KMS-11 (cell line): ENCODE measurements around the gene FAM153A.
"Not testable (repeated sequence)": the region's sequence is repeated elsewhere in the genome, so short reads cannot be mapped to it uniquely, and the experiment has no call there.

ENCODE experiments used
- H2AFZ ChIP-seq: fragments of 200-600 bp; sonication (generic); 2 replicates; pipeline ENCODE4 v1.6.1; 2016; ENCODE audit warnings: antibody characterized with exemption, mixed run types, low read depth
- H3K27ac ChIP-seq: fragments of 200-600 bp; sonication (generic); 2 replicates; pipeline ENCODE4 v1.6.1; 2016; ENCODE audit warnings: mild to moderate bottlenecking, mixed run types
- H3K27me3 ChIP-seq: fragments of 200-600 bp; sonication (generic); 2 replicates; pipeline ENCODE4 v1.6.1; 2017; ENCODE audit warnings: mild to moderate bottlenecking, low read depth, mixed run types, moderate library complexity; ENCODE audit not compliant: insufficient read depth
- H3K36me3 ChIP-seq: fragments of 200-600 bp; sonication (generic); 2 replicates; pipeline ENCODE4 v1.6.1; 2017; ENCODE audit warnings: mild to moderate bottlenecking, mixed run types; ENCODE audit not compliant: insufficient read depth
- H3K4me1 ChIP-seq: fragments of 200-600 bp; sonication (generic); 2 replicates; pipeline ENCODE4 v1.6.1; 2016; ENCODE audit warnings: mild to moderate bottlenecking, low read depth, mixed run types; ENCODE audit not compliant: poor library complexity, severe bottlenecking
- H3K4me2 ChIP-seq: fragments of 200-600 bp; sonication (generic); 2 replicates; pipeline ENCODE4 v1.7.0; 2016; ENCODE audit warnings: mild to moderate bottlenecking, mixed run types
- H3K4me3 ChIP-seq: fragments of 200-600 bp; sonication (generic); IDR thresholded peaks from 2 replicates; pipeline ENCODE4 v1.6.1; 2017; ENCODE audit warnings: low read depth, low read length, mixed read lengths; ENCODE audit not compliant: insufficient read depth
- H3K79me2 ChIP-seq: fragments of 200-600 bp; sonication (generic); 2 replicates; pipeline ENCODE4 v1.6.1; 2016; ENCODE audit warnings: low read depth, mixed run types; ENCODE audit not compliant: insufficient read depth
- H3K9ac ChIP-seq: fragments of 200-600 bp; sonication (generic); 2 replicates; pipeline ENCODE4 v1.6.1; 2016; ENCODE audit warnings: mild to moderate bottlenecking, mixed run types
- H4K20me1 ChIP-seq: fragments of 200-600 bp; sonication (generic); 2 replicates; pipeline ENCODE4 v1.6.1; 2016; ENCODE audit warnings: mild to moderate bottlenecking, mixed run types; ENCODE audit not compliant: insufficient read depth

Gene FAM153A

DNA sequence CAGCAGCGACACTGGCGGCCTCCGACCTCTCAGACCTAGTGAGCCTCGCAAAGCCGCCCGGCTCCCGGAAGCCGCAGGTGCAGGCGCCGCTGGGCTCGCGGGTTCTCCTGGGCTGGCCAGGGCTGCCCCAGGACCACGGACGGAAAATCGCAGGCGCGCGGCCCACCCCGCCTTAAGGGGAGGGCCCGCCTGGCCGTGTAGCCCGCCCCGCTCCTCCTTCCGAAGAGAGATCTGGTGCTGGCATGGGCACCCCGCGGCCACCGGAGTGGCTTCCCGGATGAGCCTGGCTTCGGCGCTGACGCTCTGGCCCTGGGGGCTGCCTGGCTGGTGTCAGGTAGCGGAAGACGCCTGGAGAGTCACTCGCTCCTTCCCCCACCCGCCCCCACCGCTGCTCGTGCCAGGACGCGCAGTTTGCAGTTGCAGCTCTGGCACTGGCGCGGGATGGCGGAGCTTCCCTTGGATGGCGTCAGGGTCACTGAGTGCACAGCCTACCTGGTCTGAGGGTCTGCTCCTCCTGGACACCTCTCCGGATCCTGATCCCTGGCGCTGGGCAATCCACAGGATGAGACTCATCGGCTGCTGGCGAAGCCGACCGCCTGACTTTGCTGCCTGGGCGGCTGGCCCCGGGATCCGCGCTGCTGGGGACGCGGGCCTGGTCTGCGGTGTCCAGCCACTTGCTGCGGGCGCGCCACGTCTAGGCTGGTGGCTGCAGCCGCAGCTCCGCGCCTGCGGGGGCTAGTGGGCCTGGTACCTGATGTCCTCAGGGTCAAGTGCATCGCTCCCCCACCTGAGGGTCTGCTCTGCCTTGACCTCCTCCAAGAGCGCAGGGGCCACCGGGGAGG lies at the start of gene FAM153A:
TSS of gene FAM153A (minus strand) at position 108 of the 842 bp plus-strand sequence.
- H2AFZ ChIP-seq, H3K27ac ChIP-seq, H3K36me3 ChIP-seq, H3K27me3 ChIP-seq, H3K4me1 ChIP-seq, H3K9ac ChIP-seq, H3K4me2 ChIP-seq, H3K4me3 ChIP-seq, H3K79me2 ChIP-seq, H4K20me1 ChIP-seq: not testable (repeated sequence)

- H4K20me1 ChIP-seq, H2AFZ ChIP-seq: not testable (repeated sequence)
These were observed 49.6 kb upstream of the FAM153A start for GRCh38 chr5:177832287-177832686.

GRCh38 chr5:177826073-177826472 lies 43.4 kb upstream of the FAM153A start:
- not testable (repeated sequence) for H3K36me3 ChIP-seq

More at GRCh38 chr5:177832287-177832686, 49.6 kb upstream of the FAM153A start:
- not testable (repeated sequence) for H3K9ac ChIP-seq, H3K4me2 ChIP-seq, H3K4me1 ChIP-seq, H3K36me3 ChIP-seq, H3K27me3 ChIP-seq, H3K4me3 ChIP-seq, H3K27ac ChIP-seq, H3K79me2 ChIP-seq

GRCh38 chr5:177824776-177825175 lies 42.1 kb upstream of the FAM153A start:
- not testable (repeated sequence) for H3K79me2 ChIP-seq, H3K4me2 ChIP-seq, H3K36me3 ChIP-seq, H3K4me1 ChIP-seq, H3K9ac ChIP-seq, H3K27ac ChIP-seq, H4K20me1 ChIP-seq, H3K27me3 ChIP-seq, H3K4me3 ChIP-seq, H2AFZ ChIP-seq

More at GRCh38 chr5:177826073-177826472, 43.4 kb upstream of the FAM153A start:
- not testable (repeated sequence) for H3K4me3 ChIP-seq, H3K4me1 ChIP-seq, H3K4me2 ChIP-seq, H4K20me1 ChIP-seq, H3K27me3 ChIP-seq, H2AFZ ChIP-seq, H3K27ac ChIP-seq, H3K9ac ChIP-seq, H3K79me2 ChIP-seq

DNA sequence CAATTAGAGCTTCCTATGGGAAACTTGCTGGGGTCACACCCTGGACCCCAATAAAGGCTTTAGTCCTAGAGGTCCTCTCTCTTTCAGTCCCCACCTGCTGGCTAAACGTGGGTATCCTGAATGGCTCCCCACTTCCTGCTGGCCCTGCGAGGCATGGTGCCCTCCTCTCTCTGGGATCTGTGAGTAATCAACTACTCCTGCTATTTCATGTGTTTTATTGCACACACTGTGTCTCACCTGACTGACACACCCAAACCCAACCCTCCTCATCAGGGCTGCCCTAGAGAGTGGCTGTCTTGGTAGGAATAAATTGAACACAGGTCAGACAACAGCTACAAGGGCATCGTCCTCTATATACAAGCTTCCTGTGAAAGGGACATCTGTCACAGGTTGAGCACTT lies 39.8 kb upstream of the FAM153A start:
- H3K4me2 ChIP-seq, H3K4me1 ChIP-seq, H3K4me3 ChIP-seq, H3K9ac ChIP-seq, H3K79me2 ChIP-seq, H3K27ac ChIP-seq, H2AFZ ChIP-seq, H3K27me3 ChIP-seq, H4K20me1 ChIP-seq, H3K36me3 ChIP-seq: not testable (repeated sequence)

DNA sequence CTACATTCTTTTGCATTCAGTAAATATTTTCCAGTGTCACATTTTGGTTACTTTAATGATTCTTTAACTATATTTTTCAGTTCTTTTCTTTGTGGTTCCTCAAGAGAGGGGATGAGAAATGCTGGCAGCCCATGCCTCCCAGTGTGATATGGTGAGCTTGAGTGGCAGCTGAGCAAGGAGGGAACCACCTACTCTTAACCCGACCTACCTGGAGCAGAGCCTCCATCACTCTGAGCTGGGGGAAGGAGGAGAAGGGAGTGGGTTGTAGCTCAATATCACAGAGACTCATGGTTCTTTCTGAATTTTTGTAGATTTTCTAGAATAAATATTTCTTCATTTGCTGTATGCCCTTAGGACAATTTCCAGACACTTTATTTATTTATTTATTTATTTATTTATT lies 37.0 kb upstream of the FAM153A start:
- H3K4me1 ChIP-seq, H3K79me2 ChIP-seq, H3K4me3 ChIP-seq, H3K4me2 ChIP-seq, H3K27ac ChIP-seq, H3K9ac ChIP-seq, H3K36me3 ChIP-seq, H2AFZ ChIP-seq, H4K20me1 ChIP-seq, H3K27me3 ChIP-seq: not testable (repeated sequence)

- H2AFZ ChIP-seq, H3K4me1 ChIP-seq, H3K36me3 ChIP-seq, H3K27ac ChIP-seq, H3K79me2 ChIP-seq, H3K9ac ChIP-seq, H3K4me2 ChIP-seq, H4K20me1 ChIP-seq, H3K27me3 ChIP-seq, H3K4me3 ChIP-seq: not testable (repeated sequence)
These were observed 30.2 kb upstream of the FAM153A start for GRCh38 chr5:177812814-177813425.

DNA sequence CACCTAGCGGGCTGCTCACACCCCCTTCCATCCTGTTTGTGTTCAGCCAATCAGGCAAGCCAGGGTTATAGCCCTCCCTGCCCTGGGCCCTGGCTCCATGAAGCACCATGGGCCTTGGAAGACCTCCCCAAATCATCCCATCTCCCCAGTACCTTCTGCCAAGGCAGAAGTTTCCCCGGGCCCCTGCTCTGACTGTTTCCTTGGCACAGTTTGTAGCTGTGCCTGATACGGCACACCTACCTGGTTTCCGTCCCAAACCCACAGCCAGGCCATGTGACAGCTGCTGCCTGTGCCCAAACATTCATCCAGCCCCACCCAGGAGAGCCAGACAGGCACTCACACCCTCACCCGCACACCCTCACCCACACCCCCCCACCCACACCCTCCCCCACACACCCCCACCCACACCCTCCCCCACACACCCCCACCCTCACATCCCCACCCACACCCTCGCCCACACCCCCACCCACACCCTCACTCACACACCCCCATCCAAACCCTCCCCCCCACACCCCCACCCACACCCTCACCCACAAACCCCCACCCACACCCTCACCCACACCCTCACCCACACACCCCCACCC lies 29.6 kb upstream of the FAM153A start:
- H3K36me3 ChIP-seq, H3K9ac ChIP-seq, H3K27ac ChIP-seq, H3K27me3 ChIP-seq, H3K4me1 ChIP-seq, H3K4me3 ChIP-seq, H4K20me1 ChIP-seq, H3K4me2 ChIP-seq, H2AFZ ChIP-seq, H3K79me2 ChIP-seq: not testable (repeated sequence)

DNA sequence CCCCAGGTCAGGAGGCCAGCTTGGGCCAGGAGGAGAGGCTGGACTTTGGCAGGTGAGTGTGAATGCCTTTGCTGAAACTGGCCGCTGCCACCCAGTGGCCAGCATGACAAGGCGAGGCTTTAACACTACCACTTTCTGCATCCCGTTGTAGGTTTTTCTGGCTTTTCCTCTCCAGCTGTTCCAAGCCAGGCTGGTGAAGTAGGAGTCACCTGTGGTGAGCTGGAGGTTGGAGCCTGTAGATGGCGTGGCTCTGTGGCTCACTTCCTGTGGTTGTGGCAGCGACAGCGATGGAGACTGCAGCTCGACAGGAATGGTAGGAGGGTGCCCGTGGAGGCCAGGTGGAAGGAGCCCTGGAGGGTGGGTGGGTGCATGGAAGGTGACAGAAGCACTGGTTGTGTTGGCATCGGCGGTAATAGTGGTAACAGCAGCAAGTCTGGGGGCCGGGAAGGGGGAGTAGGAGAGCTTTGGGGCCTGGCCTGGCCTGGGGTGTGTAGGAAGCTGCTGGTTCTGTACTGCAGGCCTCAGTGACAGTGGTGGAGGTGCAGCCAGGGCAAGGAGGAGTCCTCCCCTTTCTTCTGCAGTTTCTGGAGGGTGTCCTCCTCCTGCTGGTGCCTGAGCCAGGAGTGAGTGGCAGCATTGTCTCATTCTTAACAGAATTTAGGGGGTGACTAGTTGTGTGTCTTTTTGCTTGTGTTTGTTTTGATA lies 26.7 kb upstream of the FAM153A start:
- not testable (repeated sequence) for H3K4me3 ChIP-seq, H3K9ac ChIP-seq, H2AFZ ChIP-seq

DNA sequence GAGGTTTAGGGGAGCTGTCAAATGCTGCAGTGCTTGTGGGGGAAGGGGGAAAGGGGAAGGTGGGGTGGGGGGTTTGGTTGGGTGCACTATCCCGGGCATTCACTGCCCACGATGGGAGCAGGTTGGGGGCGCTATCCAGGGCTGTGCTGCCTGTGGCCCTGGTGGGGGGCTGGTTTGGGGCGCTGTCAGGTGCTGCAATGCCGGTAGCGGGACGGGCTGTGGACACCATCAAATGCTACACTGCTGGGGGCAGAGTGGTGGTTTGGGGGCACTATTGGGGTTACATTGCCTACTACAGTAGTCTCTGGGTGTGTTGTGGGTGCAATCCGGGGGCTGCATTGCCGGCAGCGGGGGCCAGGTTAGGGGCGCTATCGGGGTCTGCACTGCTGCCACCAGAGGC lies 25.7 kb upstream of the FAM153A start:
- not testable (repeated sequence) for H3K79me2 ChIP-seq, H3K27ac ChIP-seq, H3K9ac ChIP-seq, H3K4me1 ChIP-seq, H3K36me3 ChIP-seq, H3K4me3 ChIP-seq, H4K20me1 ChIP-seq, H2AFZ ChIP-seq, H3K4me2 ChIP-seq, H3K27me3 ChIP-seq

More for the DNA sequence above, 26.7 kb upstream of the FAM153A start:
- not testable (repeated sequence) for H3K36me3 ChIP-seq, H3K4me1 ChIP-seq, H4K20me1 ChIP-seq, H3K27me3 ChIP-seq, H3K79me2 ChIP-seq, H3K4me2 ChIP-seq, H3K27ac ChIP-seq
